ENCODE results near the gene FAAP100.

FAAP100 gene

DNA sequence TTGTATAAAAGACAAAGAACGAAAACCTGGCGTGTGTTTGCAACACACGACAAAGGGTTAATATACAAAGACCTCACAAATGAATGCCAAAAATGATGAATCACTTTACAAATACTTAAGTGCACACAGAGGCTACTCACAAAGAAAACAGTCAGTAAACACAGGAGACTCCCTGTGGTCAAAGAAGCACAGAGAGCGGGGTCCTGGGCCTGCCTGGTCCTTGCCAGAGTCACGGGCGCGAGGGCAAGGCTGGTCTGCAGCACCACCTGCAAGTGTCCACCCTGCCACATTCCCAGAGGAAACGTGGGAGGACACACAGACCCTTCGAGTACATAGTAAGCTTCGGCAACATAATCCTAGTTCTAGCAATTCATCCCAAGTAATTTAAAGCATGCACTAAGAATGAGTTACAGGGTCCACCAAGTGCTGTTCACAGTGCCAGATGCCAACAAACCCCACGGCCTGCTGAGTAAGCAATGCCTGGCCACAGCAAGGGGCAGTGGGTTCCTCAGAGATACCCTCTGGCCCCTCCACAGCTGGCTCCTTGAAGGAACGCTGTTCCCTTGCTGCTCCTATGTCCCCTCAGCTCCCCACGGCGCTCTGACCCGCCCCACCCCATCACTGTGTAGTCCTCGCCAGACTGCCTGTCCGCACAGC is 24.6 kb upstream of the FAAP100 start:
- no peak for DNase-seq (ENCODE audit: low read depth)

DNA sequence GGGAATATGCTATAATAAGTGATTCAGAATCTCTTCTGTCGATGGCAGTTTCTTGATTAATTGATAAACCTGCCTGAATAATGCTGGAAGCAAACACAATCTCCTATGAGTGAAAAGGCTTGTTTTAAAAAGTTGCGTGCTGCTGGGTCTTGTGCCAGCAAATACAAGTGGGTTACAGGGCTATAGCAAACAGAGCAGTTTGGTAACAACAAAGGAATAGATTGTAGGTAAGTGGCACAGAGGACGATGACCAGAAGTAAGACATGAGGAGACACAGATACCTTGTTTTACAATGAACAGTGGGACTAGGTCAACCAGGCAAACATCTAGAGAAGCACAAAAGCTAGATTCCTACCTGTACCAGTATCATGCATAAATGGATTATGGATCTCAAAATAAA is 23.7 kb upstream of the FAAP100 start:
- DNase-seq (ENCODE audit: low read depth), result no peak

DNA sequence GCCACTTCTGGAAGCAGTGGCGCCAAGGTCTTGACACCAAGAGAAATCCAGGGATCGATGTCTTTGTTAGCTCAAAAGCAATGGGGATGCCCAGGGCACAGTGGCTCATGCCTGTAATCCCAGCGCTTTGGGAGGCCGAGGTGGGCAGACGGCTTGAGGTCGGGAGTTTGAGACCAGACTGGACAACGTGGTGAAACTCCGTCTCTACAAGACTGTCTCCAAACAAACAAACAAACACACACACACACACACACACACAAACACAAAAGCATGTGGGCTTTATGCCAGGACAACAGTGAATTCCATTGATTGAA is 22.4 kb upstream of the FAAP100 start:
- DNase-seq (ENCODE audit: low read depth), result no peak

GRCh38 chr17:81573794-81574642 is 21.9 kb upstream of the FAAP100 start:
- DNase-seq (ENCODE audit: low read depth), result no peak

DNA sequence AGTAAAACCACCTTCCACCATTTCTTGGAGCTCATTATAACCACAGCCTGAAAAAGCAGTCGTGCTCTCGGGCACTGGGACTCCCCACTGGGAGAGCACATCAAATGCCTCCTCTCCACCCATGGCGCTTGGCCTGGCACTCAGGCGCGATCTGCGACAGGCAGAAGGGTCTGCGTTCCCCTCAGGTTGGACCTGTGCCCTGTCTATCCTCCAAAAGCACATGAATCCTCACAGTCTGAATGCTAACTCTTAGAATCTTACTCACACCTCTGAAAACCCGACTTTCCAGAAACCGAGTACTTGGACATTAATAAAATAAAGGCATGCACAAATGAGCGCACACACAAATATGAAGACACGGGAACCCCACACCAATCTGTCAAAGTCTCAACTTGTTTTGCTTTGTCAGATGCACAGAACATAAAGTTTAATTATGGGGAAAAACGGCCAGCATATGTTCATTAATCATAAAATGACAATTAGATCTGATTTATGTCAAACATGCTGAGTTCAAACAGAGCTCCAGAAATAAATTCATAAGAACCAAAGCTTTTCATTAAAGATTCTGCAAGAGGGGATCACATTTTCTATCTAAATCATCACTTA is 20.5 kb upstream of the FAAP100 start:
- DNase-seq (ENCODE audit: low read depth), result no peak

GRCh38 chr17:81570964-81571363 is 18.8 kb upstream of the FAAP100 start:
- DNase-seq (ENCODE audit: low read depth), result no peak

- DNase-seq (ENCODE audit: low read depth), result no peak
Measured at GRCh38 chr17:81569986-81570514, 17.9 kb upstream of the FAAP100 start.

- DNase-seq (ENCODE audit: low read depth), result no peak
Measured at GRCh38 chr17:81568416-81568815, 16.3 kb upstream of the FAAP100 start.

- DNase-seq (ENCODE audit: low read depth), result no peak
Measured at GRCh38 chr17:81567191-81567590, 15.0 kb upstream of the FAAP100 start.

- no peak for DNase-seq (ENCODE audit: low read depth)
Measured at GRCh38 chr17:81566461-81567126, 14.4 kb upstream of the FAAP100 start.

GRCh38 chr17:81565231-81565630 is 13.1 kb upstream of the FAAP100 start:
- DNase-seq (ENCODE audit: low read depth), result no peak

- no peak for DNase-seq (ENCODE audit: low read depth)
Measured at GRCh38 chr17:81564778-81565177, 12.6 kb upstream of the FAAP100 start.

- DNase-seq (ENCODE audit: low read depth), result no peak
Measured at GRCh38 chr17:81563861-81564586, 11.9 kb upstream of the FAAP100 start.

DNA sequence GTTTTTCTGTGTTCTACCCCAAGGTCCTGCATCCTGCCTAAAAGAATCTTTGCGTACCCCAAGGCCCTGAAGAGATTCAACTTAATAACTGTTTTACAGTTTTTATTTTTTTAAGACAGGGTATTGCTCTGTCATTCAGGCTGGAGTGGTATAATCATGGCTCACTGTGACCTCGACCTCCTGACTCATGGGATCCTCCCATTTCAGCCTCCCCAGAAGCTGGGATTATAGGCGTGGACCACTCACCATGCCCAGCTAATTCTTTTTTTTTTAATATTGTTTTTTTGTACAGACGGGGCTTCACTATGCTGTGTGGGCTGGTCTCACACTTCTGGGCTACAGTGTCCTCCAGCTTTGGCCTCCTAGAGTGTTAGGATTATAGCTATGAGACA is 9.3 kb upstream of the FAAP100 start:
- DNase-seq (ENCODE audit: low read depth), result no peak

- no peak for DNase-seq (ENCODE audit: low read depth)
Measured at GRCh38 chr17:81558941-81559806, 7.0 kb upstream of the FAAP100 start.

DNA sequence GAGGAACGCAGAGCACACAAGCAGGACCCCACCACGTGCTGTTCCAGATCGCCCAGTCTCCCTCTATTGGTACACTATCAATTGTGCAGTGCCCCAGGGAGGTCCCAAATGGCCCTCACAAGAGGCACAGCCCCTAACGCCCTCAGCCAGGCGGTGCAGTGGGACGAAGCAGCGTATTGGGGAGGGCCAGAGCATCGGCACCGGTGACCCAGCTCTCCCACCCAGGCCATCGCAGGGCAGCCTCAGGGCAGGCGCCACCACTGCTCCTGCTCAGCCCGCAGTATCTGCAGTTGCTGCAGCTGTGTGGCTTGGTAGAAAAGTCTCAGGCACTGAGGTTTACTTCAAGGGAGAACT is 5.9 kb upstream of the FAAP100 start:
- DNase-seq (ENCODE audit: low read depth), result no peak

DNA sequence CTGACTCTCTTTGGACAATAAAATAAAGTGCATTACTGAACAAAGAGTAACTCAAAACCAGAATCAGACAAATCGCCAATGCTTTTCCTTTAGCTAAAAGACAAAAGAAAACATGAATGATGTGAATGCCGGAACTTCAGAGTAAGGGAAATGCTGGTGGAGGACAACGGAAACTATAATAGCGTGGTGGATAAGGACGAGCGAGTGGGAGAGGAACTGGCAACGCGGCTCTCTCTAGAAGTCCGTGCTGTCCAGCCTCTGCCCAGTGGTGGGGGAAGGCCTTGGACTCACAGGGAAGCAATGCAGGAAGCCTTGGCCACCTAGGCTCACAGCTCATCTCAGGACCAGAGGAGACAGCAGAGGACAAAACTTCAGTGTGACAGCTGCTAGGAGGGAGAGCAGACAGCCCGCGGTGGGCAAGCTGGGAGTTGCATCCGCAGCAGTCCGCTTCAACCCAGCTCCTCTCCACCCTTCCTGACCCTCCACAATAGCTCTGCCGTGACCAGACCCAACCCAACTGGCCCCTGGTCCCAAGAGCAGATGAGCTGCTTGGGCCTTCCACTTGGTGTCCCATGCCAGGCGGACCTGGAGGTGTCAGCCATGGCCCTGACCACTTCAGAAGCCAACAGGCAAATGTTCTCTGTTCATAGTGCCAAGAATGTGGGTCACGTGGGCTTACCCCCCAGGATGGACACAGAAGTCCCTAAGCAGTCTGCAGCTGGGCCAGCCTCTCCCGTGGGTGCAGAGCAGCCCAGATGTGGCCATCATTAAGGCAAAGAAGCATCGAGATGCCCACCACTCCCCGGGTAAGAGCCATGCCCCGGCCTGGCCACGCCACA is 5.3 kb upstream of the FAAP100 start:
- no peak for DNase-seq (ENCODE audit: low read depth)

- no peak for DNase-seq (ENCODE audit: low read depth)
Measured at GRCh38 chr17:81556863-81557262, 4.7 kb upstream of the FAAP100 start.

DNA sequence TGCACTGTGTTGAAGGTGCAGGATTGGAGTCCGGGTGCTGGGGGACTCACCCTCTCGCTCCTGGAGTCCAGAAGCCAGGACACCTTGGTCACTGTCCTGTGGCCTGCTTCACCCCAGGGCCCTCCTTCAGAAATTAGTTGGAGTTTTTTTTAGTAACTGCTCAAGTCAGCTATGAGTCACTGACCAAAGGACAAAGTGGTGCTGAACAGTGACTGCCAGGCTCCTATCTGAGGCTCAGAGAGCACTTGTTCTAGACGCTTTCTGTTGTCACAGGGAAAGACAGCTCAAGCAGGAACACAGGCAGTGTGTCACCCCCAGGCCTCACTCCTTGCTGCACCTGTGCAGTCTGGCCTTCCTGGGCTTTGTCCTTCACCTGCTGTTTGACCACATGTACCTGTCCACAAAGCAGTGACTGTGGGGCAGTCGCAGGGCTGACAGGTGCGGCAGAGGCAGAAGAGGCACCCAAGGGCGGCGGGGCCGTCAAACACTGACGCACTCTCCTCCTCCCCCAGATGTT is 4.1 kb upstream of the FAAP100 start:
- no peak for DNase-seq (ENCODE audit: low read depth)

Measured in stimulated activated CD8-positive, alpha-beta memory T cell treated with anti-CD3 and anti-CD28 coated beads, Interleukin-12 subunit alpha, Interleukin-12 subunit beta, amount 100 ng/mL, for 4 hours (primary cell).